ENCODE results near the gene SFXN4. TPM values are rescaled to one million over a fixed set of nuclear protein-coding genes. Genes with fewer than 3 reads are reported as not detected.

Gene SFXN4
- total and polyA plus RNA-seq, 9 of the 15 experiments (the other 6 are each of a cell fraction or from before 2014, with no cell fraction given), result 40.1 to 97.8 (median 54.5) TPM

DNA sequence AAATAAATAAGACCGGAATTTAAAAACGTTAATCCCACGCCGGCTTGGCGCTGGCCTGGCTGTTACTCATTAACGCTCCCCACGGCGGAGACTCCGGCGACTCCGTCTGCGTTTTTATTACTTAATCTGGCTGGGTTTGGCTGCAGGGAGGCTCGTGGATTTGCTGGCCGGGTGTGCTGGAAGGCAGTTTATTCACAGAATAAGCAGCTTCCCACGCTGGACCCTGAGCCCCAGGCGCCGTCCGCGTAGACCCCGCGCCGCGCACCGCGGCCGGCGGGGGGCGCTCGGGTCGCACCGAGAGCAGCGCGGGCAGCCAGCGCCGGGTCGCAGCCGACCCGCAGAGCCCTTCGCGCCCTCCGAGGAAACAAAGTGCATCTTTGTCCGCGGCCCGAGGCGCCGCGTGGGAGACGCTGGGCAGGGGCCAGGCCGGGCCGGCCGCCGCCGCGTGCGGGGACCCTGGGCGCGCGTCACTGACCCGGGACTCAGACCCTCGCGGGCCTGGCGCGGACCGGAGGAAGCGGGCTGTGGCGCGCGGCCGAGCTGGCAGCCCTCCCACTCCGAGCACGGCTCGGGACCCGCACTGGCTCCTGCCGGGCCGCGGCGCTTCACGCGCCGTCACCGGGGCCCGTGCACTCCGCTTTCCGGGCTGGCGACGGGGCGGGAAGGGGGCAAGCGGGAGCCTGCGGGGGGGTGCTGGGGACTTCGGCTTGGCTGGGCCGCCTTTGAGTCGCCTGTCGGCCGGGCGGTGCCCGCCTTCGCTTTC lies 41.3 kb upstream of the SFXN4 start (continued):
- TF ChIP-seq ZNF407 (IDR thresholded peaks at IDR 0.05; ENCODE audit: low read depth) (no peak), CREB5 (CRISPR knock-in tag; IDR thresholded peaks at IDR 0.05) (no peak), SMARCA4 (IDR thresholded peaks at IDR 0.05) (no peak), SAP30 (IDR thresholded peaks at IDR 0.05; ENCODE audit: borderline replicate concordance, insufficient read depth, low read depth, low read length, poor library complexity, severe bottlenecking) (peak; percentile 26), TFAM (CRISPR knock-in tag; conservative IDR thresholded peaks at IDR 0.05) (no peak), ZBTB8A (IDR thresholded peaks at IDR 0.05; ENCODE audit: partially characterized antibody) (no peak), GATAD2B (IDR thresholded peaks at IDR 0.05; ENCODE audit: borderline replicate concordance) (peak; percentile 67; the same call in 1 of the 2 replicates), HDAC1 (IDR thresholded peaks at IDR 0.05) (no peak), SRSF1 (IDR thresholded peaks at IDR 0.05; ENCODE audit: low read depth, low read length) (no peak), PREB (CRISPR knock-in tag; IDR thresholded peaks at IDR 0.05) (no peak), RUNX1 (IDR thresholded peaks at IDR 0.05; ENCODE audit: low read depth) (no peak), ZNF75A (CRISPR knock-in tag; IDR thresholded peaks at IDR 0.05) (no peak), POU5F1 (IDR thresholded peaks at IDR 0.05; ENCODE audit: borderline replicate concordance, low read depth, low read length, partially characterized antibody) (no peak), SIN3A (IDR thresholded peaks at IDR 0.05; ENCODE audit: borderline replicate concordance in 2 of 2, control insufficient read depth in 1 of 2, low read depth in 2 of 2, low read length in 2 of 2) (no peak), ZNF124 (CRISPR knock-in tag; IDR thresholded peaks at IDR 0.05) (no peak), ZNF57 (CRISPR knock-in tag; IDR thresholded peaks at IDR 0.05) (no peak), SUPT5H (IDR thresholded peaks at IDR 0.05) (no peak), HOXB6 (CRISPR knock-in tag; IDR thresholded peaks at IDR 0.05; ENCODE audit: borderline replicate concordance) (no peak)
